Heart right ventricle (tissue), 16 donors: ENCODE results near the gene CERK. TPM values are rescaled to one million over a fixed set of nuclear protein-coding genes. Genes with fewer than 3 reads are reported as not detected.
"Not testable (repeated sequence)": the region's sequence is repeated elsewhere in the genome, so short reads cannot be mapped to it uniquely, and the experiment has no call there.

Source experiments
- ATAC-seq, 8 donors: fragments of 200-7000 bp; cut with Tn5 transposase; one replicate each; pipeline ENCODE4 v1.9.1; 2020; ENCODE audit warnings: mild to moderate bottlenecking in 8 of 8, moderate library complexity in 8 of 8, moderate number of reproducible peaks in 1 of 8
- DNase-seq, 2 donors: peaks; one replicate each; pipeline ENCODE4 v3.0.0-alpha.2; 2020
- H3K27ac ChIP-seq, 10 donors: fragments of 200-600 bp; sonication (generic) in 2 of 10; one replicate each; pipeline versions ENCODE4 v1.5.0 to v1.8.0; 2020 to 2022; ENCODE audit warnings: mild to moderate bottlenecking in 3 of 10
- H3K27me3 ChIP-seq, 7 donors: fragments of 200-600 bp; one replicate each; pipeline ENCODE4 v1.8.0; 2021 to 2022; ENCODE audit warnings: mild to moderate bottlenecking in 2 of 7
- H3K36me3 ChIP-seq, 9 donors: fragments of 200-600 bp; sonication (generic) in 1 of 9; one replicate each; pipeline versions ENCODE4 v1.5.0 to v1.8.0; 2020 to 2022; ENCODE audit warnings: mild to moderate bottlenecking in 2 of 9
- H3K4me1 ChIP-seq, 9 donors: fragments of 200-600 bp; sonication (generic) in 1 of 9; one replicate each; pipeline versions ENCODE4 v1.5.0 to v1.8.0; 2020 to 2022; ENCODE audit warnings: mild to moderate bottlenecking in 4 of 9
- H3K4me3 ChIP-seq, 10 donors: fragments of 200-600 bp; sonication (generic) in 2 of 10; one replicate each; pipeline versions ENCODE4 v1.5.0 to v1.8.0; 2020 to 2022; ENCODE audit warnings: mild to moderate bottlenecking in 7 of 10, moderate library complexity in 2 of 10
- H3K9me3 ChIP-seq, 11 donors: fragments of 200-600 bp in 10 of 11; sonication (generic) in 2 of 11; one replicate each; pipeline versions ENCODE4 v1.5.0 to v1.8.0; 2013 to 2022; ENCODE audit warnings: mild to moderate bottlenecking in 2 of 11, control low read depth in 1 of 11, moderate library complexity in 1 of 11
- WGBS, 2 donors: extraction: QIAGEN DNeasy Blood & Tissue Kit; methylation state at CpG; one replicate each; pipeline ENCODE4 v1.1.7; 2013; ENCODE audit warnings: inconsistent platforms in 1 of 2; 5-methylcytosine and 5-hydroxymethylcytosine counted together
- intact Hi-C, 10 donors: fragments of 100-400 bp; cut with DNase I; formaldehyde crosslinking; loops; one replicate each; pipeline versions ENCODE4 v1.11.1 to v1.14.2; 2022
- polyA plus RNA-seq, 2 donors: library from polyadenylated mRNA; stranded (reverse); fragments of 200-250 nt; gene quantifications; one replicate each; pipeline ENCODE4 v1.2.3, GENCODE V29; 2013
- total RNA-seq, 10 donors: library from RNA; stranded (reverse); fragmentation: NEBNext Ultra II Directional in 3 of 10; extraction: Animal tissue kit (Norgen Biotek cat#: 25700) in 3 of 10; gene quantifications; one replicate each; pipeline versions ENCODE4 v1.2.1 to v1.2.4, GENCODE V29; 2021 to 2023
- TF ChIP-seq, protein P1 (sequence below), 9 donors: fragments of 200-600 bp; sonication (generic) in 2 of 9; IDR thresholded peaks; one replicate each; pipeline versions ENCODE4 v1.5.0 to v1.8.0; 2021 to 2022; ENCODE audit warnings: antibody characterized with exemption in 9 of 9, mild to moderate bottlenecking in 5 of 9, moderate library complexity in 1 of 9
- donor health status: Arrhythmogenic right ventricular cardiomyopathy.
- donor health status: ischemic (EF 13 %, LVEDD 7.1; RV severe dilation, severe dysfunction).
- donor health status: healthy with polysubstance abuse.
- donor health status: DM: no; HTN: yes; CAD: no.
- donor health status: DM: no; HTN: no; CAD: no.
- donor health status: ischemic (EF 25% LVEDD 6.9; RV normal size, moderate dysfunction).
- donor health status: ischemic (EF 25% LVEDD 5.7; RV mildly dilated, moderate dysfunction).
- donor health status: healthy.
- donor health status: DM: yes; HTN: yes; CAD: no.
- donor health status: Ischemic cardiomyopathy.
- donor health status: ischemic (EF 35%, LVEDD 5.7; RV mildly dilated, moderate dysfunction).
- donor health status: nonischemic (EF 11% LVEDD 7.7; RV severe dilation, severe dysfunction).
- donor health status: DM: yes; HTN: yes; CAD: no.
- donor health status: PGD.
- donor health status: ischemic (EF 29% LVEDD 5.4; RV normal size, mild dysfunction).
- donor health status: nonischemic (EF 23%, LVEDD 6.1; RV moderate dilation, normal function).

Gene CERK
- total and polyA plus RNA-seq, 12 donors: 21.5 to 97.0 (median 66.2) TPM

DNA sequence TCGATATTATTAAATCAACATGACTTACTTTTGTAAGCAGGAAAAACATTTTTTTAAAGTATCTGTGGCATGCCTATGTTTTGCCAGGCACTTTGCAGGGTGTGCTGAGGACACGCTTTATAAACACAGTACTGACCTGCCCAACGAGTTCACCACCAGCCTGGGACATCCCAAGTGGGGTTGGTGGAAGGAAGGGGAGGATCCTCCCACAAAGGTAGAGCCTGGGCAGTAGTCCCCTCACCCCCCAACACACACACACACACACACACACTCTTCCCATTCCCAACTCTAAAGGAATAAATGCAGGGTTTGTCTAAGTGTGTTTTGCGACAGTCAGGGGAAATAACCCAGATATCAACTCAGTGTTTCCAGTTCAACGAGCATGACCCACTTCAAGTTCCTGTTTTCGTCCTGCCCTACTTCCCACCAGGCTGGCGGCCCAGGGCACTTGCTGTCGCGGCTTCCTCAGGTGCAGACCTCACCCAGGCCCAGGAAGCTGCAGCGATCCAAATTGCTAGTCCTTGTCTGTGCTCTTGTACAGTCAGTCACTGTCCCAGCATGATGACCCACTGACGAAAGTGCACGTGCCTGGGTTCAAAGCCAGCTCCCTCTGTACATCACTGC lies 3.1 kb downstream of the CERK start:
- no peak for DNase-seq
- WGBS, 2 donors: 19 to 24% methylated on average over 12 of the region's 12 CpGs
- TF ChIP-seq, protein P1, sequence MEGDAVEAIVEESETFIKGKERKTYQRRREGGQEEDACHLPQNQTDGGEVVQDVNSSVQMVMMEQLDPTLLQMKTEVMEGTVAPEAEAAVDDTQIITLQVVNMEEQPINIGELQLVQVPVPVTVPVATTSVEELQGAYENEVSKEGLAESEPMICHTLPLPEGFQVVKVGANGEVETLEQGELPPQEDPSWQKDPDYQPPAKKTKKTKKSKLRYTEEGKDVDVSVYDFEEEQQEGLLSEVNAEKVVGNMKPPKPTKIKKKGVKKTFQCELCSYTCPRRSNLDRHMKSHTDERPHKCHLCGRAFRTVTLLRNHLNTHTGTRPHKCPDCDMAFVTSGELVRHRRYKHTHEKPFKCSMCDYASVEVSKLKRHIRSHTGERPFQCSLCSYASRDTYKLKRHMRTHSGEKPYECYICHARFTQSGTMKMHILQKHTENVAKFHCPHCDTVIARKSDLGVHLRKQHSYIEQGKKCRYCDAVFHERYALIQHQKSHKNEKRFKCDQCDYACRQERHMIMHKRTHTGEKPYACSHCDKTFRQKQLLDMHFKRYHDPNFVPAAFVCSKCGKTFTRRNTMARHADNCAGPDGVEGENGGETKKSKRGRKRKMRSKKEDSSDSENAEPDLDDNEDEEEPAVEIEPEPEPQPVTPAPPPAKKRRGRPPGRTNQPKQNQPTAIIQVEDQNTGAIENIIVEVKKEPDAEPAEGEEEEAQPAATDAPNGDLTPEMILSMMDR (IDR thresholded peaks at IDR 0.05): no peak
- H3K36me3 ChIP-seq: peaks cover 0 to 22% (median 0%) of the 10 kb centered on the region in 9 donors
- ATAC-seq: peak in 1 of 8 donors; percentile 3
- no peaks in the 10 kb centered on the region for H3K27me3 ChIP-seq
- peak overlapping the region in 6 of 10 donors; percentile 2 to 97 (median 90) for H3K4me3 ChIP-seq
- H3K4me1 ChIP-seq: peaks cover 46 to 91% (median 87%) of the 10 kb centered on the region in 9 donors
- intact Hi-C loops: loop anchor here in 7 of 10 donors (5.0 to 10.0 kb wide), 5 partner anchors 48 to 380 kb away; no protein-coding TSS in a partner anchor
- H3K27ac ChIP-seq: peak overlapping the region; percentile 51 to 99 (median 98)
- no peaks in the 10 kb centered on the region for H3K9me3 ChIP-seq

DNA sequence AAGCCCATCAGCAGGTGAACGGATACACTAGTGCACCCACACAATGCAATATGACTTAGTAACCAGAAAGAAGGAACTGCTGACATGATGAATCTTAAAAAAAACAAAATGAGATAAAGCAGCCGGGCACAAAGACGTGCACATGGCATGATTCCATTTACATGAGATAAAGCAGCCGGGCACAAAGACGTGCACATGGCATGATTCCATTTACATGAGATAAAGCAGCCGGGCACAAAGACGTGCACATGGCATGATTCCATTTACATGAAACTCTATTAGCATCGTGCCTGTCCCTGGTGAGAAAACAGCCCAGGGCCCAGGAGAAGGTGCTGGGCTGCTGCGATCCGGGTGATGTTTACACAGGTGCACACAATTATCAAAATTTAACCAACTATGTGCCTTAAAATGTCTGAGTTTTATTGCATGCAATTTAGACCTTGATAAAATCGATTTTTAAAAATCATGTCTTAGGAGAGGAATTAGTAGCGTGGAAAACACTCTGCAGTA lies 3.8 kb downstream of the CERK start:
- Histone ChIP-seq H3K36me3 (peaks cover 0 to 22% (median 0%) of the 10 kb centered on the region in 9 donors), H3K4me3 (peak overlapping the region in 1 of 10 donors; percentile 97), H3K4me1 (peaks cover 44 to 91% (median 88%) of the 10 kb centered on the region in 9 donors), H3K27ac (peak overlapping the region in 8 of 10 donors; percentile 96 to 99 (median 98))
- not testable (repeated sequence) for DNase-seq, H3K27me3 ChIP-seq, H3K9me3 ChIP-seq
- peak in 6 of 8 donors; percentile 7 to 36 (median 11) for ATAC-seq
- intact Hi-C loops: loop anchor here in 4 of 10 donors (5.0 to 10.0 kb wide), 4 partner anchors 47 to 379 kb away; no protein-coding TSS in a partner anchor
- 27 to 44% methylated on average over 12 of the region's 12 CpGs for WGBS, 2 donors

DNA sequence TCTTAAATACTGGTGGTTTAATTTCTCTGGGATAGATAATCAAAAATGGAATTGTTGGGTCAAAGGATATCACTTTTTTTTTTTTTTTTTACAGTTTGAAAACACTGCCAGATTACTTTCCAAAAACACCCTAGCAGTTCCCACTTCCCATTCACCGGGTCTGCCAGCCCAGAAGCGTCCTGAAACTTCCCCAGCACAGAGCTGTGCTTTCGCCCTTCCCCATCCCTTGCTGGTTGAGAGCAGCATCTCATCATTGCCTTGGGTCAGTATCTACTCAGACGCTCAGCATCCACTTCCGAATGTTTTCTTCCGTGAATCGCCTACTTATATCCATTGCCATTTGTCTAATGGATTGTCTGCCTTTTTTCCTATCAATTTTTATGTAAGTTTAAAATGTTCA lies 5.5 kb downstream of the CERK start:
- Histone ChIP-seq H3K27ac (peak overlapping the region in 9 of 10 donors; percentile 53 to 87 (median 71)), H3K4me3 (no peak overlapping the region), H3K27me3 (no peaks in the 10 kb centered on the region), H3K36me3 (peaks cover 0 to 40% (median 0%) of the 10 kb centered on the region in 9 donors), H3K4me1 (peaks cover 51 to 100% (median 95%) of the 10 kb centered on the region in 9 donors), H3K9me3 (no peaks in the 10 kb centered on the region)
- intact Hi-C loops: loop anchor here in 4 of 10 donors (5.0 to 10.0 kb wide), 4 partner anchors 45 to 378 kb away; no protein-coding TSS in a partner anchor
- ATAC-seq (no peak), DNase-seq (no peak)
- TF ChIP-seq, protein P1 (IDR thresholded peaks at IDR 0.05): no peak
- WGBS, 2 donors: 49 to 51% methylated on average over 7 of the region's 7 CpGs

DNA sequence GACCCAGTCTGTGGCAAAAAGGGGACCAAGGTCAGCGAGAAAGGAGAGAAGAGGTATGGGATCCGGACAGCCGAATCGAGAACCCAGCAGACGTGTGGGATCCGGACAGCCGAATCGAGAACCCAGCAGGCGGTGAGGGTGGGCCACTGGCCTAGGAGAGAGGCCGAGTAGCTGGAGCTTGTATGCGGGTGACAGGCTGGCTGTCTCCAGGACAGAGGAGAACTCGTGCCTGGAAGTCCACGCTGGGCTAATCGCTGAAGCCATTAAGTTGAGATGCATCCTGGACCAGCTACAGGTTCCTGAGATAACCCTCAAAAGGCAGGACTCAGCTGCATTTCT lies 6.0 kb downstream of the CERK start:
- intact Hi-C loops: loop anchor here in 4 of 10 donors (5.0 to 10.0 kb wide), 4 partner anchors 45 to 377 kb away; no protein-coding TSS in a partner anchor
- Histone ChIP-seq H3K36me3 (peaks cover 0 to 42% (median 0%) of the 10 kb centered on the region in 9 donors), H3K4me1 (peaks cover 49 to 100% (median 95%) of the 10 kb centered on the region in 9 donors), H3K27ac (peak overlapping the region; percentile 53 to 87 (median 70)), H3K27me3 (no peaks in the 10 kb centered on the region), H3K4me3 (no peak overlapping the region), H3K9me3 (no peaks in the 10 kb centered on the region)
- TF ChIP-seq, protein P1 (IDR thresholded peaks at IDR 0.05): no peak
- no peak for ATAC-seq
- 53 to 62% methylated on average over 14 of the region's 14 CpGs for WGBS, 2 donors
- DNase-seq: no peak
